GM21576 (cell line): Measurements from ENCODE around the gene MYL2.
"Not testable (repeated sequence)": the region's sequence is repeated elsewhere in the genome, so short reads cannot be mapped to it uniquely, and the experiment has no call there.

Experiments used
- ATAC-seq: cut with Tn5 transposase; IDR thresholded peaks from one replicate; pipeline ENCODE4 v1.9.1; 2021; ENCODE audit warnings: mild to moderate bottlenecking, moderate library complexity; ENCODE audit not compliant: unreplicated experiment

MYL2 gene

GRCh38 chr12:110920324-110920910, at the start of gene MYL2:
Gene MYL2, minus strand, starts transcription at chr12:110920579. Its CDS starts 50 bp downstream, at chr12:110920529.
- no peak for ATAC-seq

GRCh38 chr12:110966081-110966760, 45.8 kb upstream of the MYL2 start:
- no peak for ATAC-seq

- ATAC-seq: no peak
Measured at GRCh38 chr12:110965574-110965973, 45.2 kb upstream of the MYL2 start.

GRCh38 chr12:110960795-110961194, 40.4 kb upstream of the MYL2 start:
- no peak for ATAC-seq

- ATAC-seq: no peak
Measured at GRCh38 chr12:110957652-110958051, 37.3 kb upstream of the MYL2 start.

GRCh38 chr12:110957159-110957558, 36.8 kb upstream of the MYL2 start:
- no peak for ATAC-seq

GRCh38 chr12:110950867-110951266, 30.5 kb upstream of the MYL2 start:
- not testable (repeated sequence) for ATAC-seq

GRCh38 chr12:110950466-110950865, 30.1 kb upstream of the MYL2 start:
- not testable (repeated sequence) for ATAC-seq

GRCh38 chr12:110948041-110948440, 27.7 kb upstream of the MYL2 start:
- no peak for ATAC-seq

- no peak for ATAC-seq
Measured at GRCh38 chr12:110943373-110943772, 23.0 kb upstream of the MYL2 start.

GRCh38 chr12:110941391-110941790, 21.0 kb upstream of the MYL2 start:
- no peak for ATAC-seq

GRCh38 chr12:110940933-110941332, 20.6 kb upstream of the MYL2 start:
- no peak for ATAC-seq

- no peak for ATAC-seq
Measured at GRCh38 chr12:110940296-110940695, 19.9 kb upstream of the MYL2 start.

- ATAC-seq: no peak
Measured at GRCh38 chr12:110937104-110937641, 16.8 kb upstream of the MYL2 start.

- ATAC-seq: no peak
Measured at GRCh38 chr12:110936367-110937103, 16.2 kb upstream of the MYL2 start.

GRCh38 chr12:110935588-110935987, 15.2 kb upstream of the MYL2 start:
- ATAC-seq: no peak

GRCh38 chr12:110934093-110934852, 13.9 kb upstream of the MYL2 start:
- no peak for ATAC-seq

- no peak for ATAC-seq
Measured at GRCh38 chr12:110933326-110933974, 13.1 kb upstream of the MYL2 start.

GRCh38 chr12:110932046-110932445, 11.7 kb upstream of the MYL2 start:
- ATAC-seq: no peak

GRCh38 chr12:110931315-110931728, 10.9 kb upstream of the MYL2 start:
- no peak for ATAC-seq
